H1 (cell line): ENCODE data around the gene ZNF599. TPM values are rescaled to one million over a fixed set of nuclear protein-coding genes. Genes with fewer than 3 reads are reported as not detected.

Experiments used
- KDM4A ChIP-seq: IDR thresholded peaks from one replicate; pipeline ENCODE4 v1.7.1; 2012; ENCODE audit warnings: low read depth, mild to moderate bottlenecking, moderate library complexity, low read length, inconsistent platforms; ENCODE audit not compliant: severe bottlenecking
- SIN3A ChIP-seq, 2 experiments: IDR thresholded peaks in 1 of 2; conservative IDR thresholded peaks in 1 of 2; 2 replicates each; pipeline ENCODE4 v1.6.1; 2011 to 2012; ENCODE audit warnings: low read length in 2 of 2, improper control_type of control experiment in 1 of 2, low read depth in 1 of 2, mild to moderate bottlenecking in 1 of 2
- YY1 ChIP-seq: IDR thresholded peaks from 2 replicates; pipeline ENCODE4 v1.6.1; 2011; ENCODE audit warnings: low read depth, mild to moderate bottlenecking, low read length
- polyA plus RNA-seq, 7 experiments: library from polyadenylated mRNA; depleted of rRNA in 3 of 7; stranded (reverse) in 5 of 7; unstranded in 2 of 7; fragments of >200 nt in 5 of 7; fragments of 200-250 nt in 2 of 7; gene quantifications; 1 replicate in 5 of 7; 2 replicates in 1 of 7; 4 replicates in 1 of 7; pipeline versions ENCODE4 v1.2.1 to v1.2.3, GENCODE V29; 2011 to 2013; ENCODE audit warnings: missing spikeins in 2 of 7, mixed read lengths in 2 of 7
- total RNA-seq: library from RNA; stranded (reverse); fragmentation: NEBNext Ultra II Directional; extraction: Animal tissue kit (Norgen Biotek cat#: 25700); gene quantifications from 2 replicates; pipeline ENCODE4 v1.2.1, GENCODE V29; 2021

ZNF599 gene
- total and polyA plus RNA-seq, 2 of the 8 experiments (the other 6 are each of a cell fraction or from before 2014, with no cell fraction given) = 4.8 to 5.4 TPM

GRCh38 chr19:34733266-34733745, 39.7 kb downstream of the ZNF599 start (continued):
- TF ChIP-seq KDM4A (peak; percentile 9), SIN3A (conservative IDR thresholded peaks at IDR 0.05 in 1 of 2, IDR thresholded peaks at IDR 0.05 in 1 of 2; ENCODE audit: low read depth in 1 of 2, low read length in 2 of 2) (peak in 1 of 2 experiments; percentile 82; a peak in 2 of 4 replicates), YY1 (no peak)
